Measurements from ENCODE around the gene NEO1.

The NEO1 gene

DNA sequence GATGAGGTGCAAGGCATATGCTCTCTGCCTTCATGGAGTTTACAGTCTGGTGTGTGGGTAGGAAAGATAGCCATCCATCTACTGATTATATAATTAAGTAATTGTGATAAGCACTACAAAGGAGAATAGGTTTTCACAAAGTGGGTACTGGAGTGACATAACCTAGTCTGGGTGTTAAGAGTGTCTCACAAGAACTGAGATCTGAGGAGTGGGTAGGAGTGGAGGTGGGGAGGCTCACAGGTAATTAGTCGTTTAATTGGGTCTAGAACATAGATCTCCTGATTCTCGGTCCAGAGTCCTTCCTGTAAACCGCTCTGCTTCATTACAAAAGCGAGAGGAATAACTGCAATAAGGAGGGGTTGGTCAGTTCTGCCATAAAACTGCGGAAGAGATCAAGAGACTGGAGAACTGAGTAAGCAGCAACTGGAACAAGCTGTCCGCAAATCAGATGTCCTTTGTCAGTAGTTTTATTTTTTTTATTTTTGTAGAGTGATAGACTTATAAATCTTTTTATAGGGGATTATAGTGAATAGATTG lies 2.2 kb downstream of the NEO1 start:
- Histone ChIP-seq H3K4me2 (ENCODE audit: low read length) (no peak overlapping the region), H3K4me1 (ENCODE audit: control insufficient read depth, insufficient read depth, low read length) (no peaks in the 10 kb centered on the region), H3K27me3 (ENCODE audit: control insufficient read depth, insufficient read depth, low read length) (peaks cover 27% of the 10 kb centered on the region), H3K4me3 (ENCODE audit: low read length) (no peak overlapping the region), H3K36me3 (ENCODE audit: insufficient read depth, low read length) (no peaks in the 10 kb centered on the region), H3K9ac (ENCODE audit: low read depth, low read length) (no peak overlapping the region), H3K9me3 (replicated peaks; ENCODE audit: low read length) (no peaks in the 10 kb centered on the region)

DNA sequence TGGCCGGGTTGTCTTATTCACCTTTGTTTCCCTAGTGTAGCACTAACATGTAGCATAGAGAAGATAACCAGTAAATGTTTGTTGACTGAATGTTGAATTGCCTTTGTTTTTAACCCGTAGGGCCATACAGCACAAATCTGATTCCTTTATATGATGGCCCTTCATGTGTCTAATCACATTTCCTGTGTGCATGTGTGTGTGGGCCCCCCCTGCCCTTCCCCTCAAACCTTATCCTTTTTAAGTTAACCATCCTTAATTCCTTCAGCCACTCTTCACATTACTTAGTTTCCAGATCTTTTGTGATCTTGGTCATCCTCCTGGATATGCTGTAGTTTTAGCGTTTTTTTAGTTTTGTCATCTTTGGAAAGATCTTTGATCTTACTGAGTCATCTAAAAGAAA lies 4.2 kb downstream of the NEO1 start:
- Histone ChIP-seq H3K9me3 (replicated peaks; ENCODE audit: low read length) (no peaks in the 10 kb centered on the region), H3K36me3 (ENCODE audit: insufficient read depth, low read length) (no peaks in the 10 kb centered on the region), H3K4me1 (ENCODE audit: control insufficient read depth, insufficient read depth, low read length) (no peaks in the 10 kb centered on the region), H3K4me2 (ENCODE audit: low read length) (no peak overlapping the region), H3K9ac (ENCODE audit: low read depth, low read length) (no peak overlapping the region), H3K4me3 (ENCODE audit: low read length) (no peak overlapping the region), H3K27me3 (ENCODE audit: control insufficient read depth, insufficient read depth, low read length) (peaks cover 9% of the 10 kb centered on the region)

DNA sequence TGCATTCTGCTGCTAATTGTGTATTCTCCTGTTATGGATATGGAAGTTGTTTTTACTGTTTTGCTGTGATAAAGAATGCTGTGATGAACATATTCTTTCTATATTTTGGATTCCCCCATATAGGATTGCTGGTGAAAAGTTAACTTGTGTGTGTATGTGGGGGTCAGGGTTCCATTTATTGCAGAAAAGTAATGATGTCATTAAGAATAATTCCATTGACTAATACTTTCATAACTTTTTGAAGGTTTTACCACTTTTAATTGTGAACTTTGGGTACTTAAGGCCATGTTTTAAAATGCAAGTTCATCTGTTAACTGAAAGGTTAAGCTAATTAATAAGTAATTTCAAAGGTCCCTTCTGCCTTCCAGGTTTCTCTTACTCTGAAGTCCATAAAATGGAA lies 6.2 kb downstream of the NEO1 start:
- H3K4me1 ChIP-seq (ENCODE audit: control insufficient read depth, insufficient read depth, low read length), result no peaks in the 10 kb centered on the region
- no peak overlapping the region for H3K4me2 ChIP-seq (ENCODE audit: low read length)
- H3K27me3 ChIP-seq (ENCODE audit: control insufficient read depth, insufficient read depth, low read length), result peaks cover 9% of the 10 kb centered on the region
- H3K36me3 ChIP-seq (ENCODE audit: insufficient read depth, low read length), result no peaks in the 10 kb centered on the region
- no peak overlapping the region for H3K4me3 ChIP-seq (ENCODE audit: low read length)
- H3K9ac ChIP-seq (ENCODE audit: low read depth, low read length), result no peak overlapping the region
- no peaks in the 10 kb centered on the region for H3K9me3 ChIP-seq (replicated peaks; ENCODE audit: low read length)

DNA sequence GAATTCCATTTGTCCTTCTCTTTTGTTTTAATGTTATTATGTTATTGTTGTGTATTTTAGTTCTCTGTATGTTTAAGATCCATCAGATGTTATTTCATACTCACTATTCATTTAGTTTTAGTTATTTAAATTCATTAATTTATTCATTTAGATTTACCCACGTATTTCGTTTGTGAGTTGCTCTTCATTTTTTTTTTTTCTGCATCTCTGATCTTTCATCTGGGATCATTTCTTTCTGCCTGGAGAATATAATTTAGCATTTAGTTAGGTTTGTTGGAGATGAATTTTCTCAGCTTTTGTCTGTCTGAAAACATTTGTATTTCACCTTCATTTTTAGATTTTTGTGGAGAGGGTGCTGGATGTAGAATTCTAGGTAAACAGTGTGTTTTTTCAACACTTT lies 12.9 kb downstream of the NEO1 start:
- Histone ChIP-seq H3K9ac (ENCODE audit: low read depth, low read length) (no peak overlapping the region), H3K36me3 (ENCODE audit: insufficient read depth, low read length) (no peaks in the 10 kb centered on the region), H3K4me1 (ENCODE audit: control insufficient read depth, insufficient read depth, low read length) (no peaks in the 10 kb centered on the region), H3K9me3 (replicated peaks; ENCODE audit: low read length) (no peaks in the 10 kb centered on the region), H3K4me3 (ENCODE audit: low read length) (no peak overlapping the region), H3K4me2 (ENCODE audit: low read length) (no peak overlapping the region), H3K27me3 (ENCODE audit: control insufficient read depth, insufficient read depth, low read length) (no peaks in the 10 kb centered on the region)

DNA sequence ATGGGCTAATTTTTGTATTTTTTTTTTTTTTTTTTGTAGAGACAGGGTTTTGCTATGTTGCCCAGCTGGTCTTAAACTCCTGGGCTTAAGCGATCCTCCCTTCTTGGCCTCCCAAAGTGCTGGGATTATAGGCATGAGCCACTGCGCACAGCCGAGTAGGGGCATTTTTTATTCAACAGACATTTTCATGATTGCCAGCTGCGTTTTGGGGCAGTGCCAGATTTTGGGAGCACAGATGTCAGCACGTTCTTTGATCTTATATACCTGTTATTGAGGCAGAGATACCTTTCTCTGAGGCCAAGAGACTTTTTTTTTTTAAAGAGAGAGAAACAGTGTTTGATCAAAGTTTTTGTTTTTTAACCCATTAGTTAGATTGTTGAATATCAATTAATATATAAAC lies 16.8 kb downstream of the NEO1 start:
- H3K4me2 ChIP-seq (ENCODE audit: low read length), result no peak overlapping the region
- H3K27me3 ChIP-seq (ENCODE audit: control insufficient read depth, insufficient read depth, low read length), result no peaks in the 10 kb centered on the region
- H3K4me1 ChIP-seq (ENCODE audit: control insufficient read depth, insufficient read depth, low read length), result no peaks in the 10 kb centered on the region
- H3K9me3 ChIP-seq (replicated peaks; ENCODE audit: low read length), result no peaks in the 10 kb centered on the region
- no peak overlapping the region for H3K9ac ChIP-seq (ENCODE audit: low read depth, low read length)
- no peaks in the 10 kb centered on the region for H3K36me3 ChIP-seq (ENCODE audit: insufficient read depth, low read length)
- H3K4me3 ChIP-seq (ENCODE audit: low read length), result no peak overlapping the region

DNA sequence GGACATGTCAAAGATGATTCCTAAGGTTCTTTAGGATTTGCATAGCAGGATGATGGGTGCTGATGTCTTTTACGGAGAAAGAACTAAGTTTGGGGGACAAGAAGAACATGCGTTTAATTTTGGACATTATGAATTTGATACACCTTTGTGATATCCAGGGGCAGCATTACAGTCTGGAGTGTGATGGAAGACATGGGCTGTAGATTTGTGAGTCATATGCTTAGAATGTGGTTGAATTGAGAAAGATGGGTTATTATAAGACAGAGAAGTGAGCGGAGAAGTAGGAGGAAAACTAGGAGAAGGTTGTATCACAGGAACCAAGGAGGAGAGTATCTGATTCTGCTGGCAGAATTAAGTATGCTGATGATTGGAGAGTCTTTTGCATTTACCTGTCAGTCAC lies 20.6 kb downstream of the NEO1 start:
- Histone ChIP-seq H3K4me2 (ENCODE audit: low read length) (no peak overlapping the region), H3K9ac (ENCODE audit: low read depth, low read length) (no peak overlapping the region), H3K9me3 (replicated peaks; ENCODE audit: low read length) (no peaks in the 10 kb centered on the region), H3K4me3 (ENCODE audit: low read length) (no peak overlapping the region), H3K36me3 (ENCODE audit: insufficient read depth, low read length) (no peaks in the 10 kb centered on the region), H3K4me1 (ENCODE audit: control insufficient read depth, insufficient read depth, low read length) (peaks cover 5% of the 10 kb centered on the region), H3K27me3 (ENCODE audit: control insufficient read depth, insufficient read depth, low read length) (no peaks in the 10 kb centered on the region)

DNA sequence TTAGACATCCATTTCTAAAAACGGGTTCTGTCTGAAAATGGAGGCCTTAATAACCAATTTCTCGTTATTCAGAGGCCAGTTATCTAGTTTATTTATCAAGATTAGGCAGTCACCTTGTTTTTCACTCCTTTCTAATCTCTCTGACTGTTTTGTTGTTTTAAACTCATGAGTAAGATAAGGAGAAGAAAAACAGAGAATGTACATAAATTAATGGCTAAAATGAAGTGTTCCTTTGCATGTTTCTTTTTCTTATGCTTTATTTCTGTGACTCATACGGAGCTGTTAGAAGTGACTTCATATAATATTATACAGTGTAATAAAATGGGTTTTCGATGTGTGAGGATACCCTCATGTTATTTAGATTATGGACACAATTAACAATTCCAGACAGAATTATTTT lies 22.0 kb downstream of the NEO1 start:
- H3K36me3 ChIP-seq (ENCODE audit: insufficient read depth, low read length), result no peaks in the 10 kb centered on the region
- no peak overlapping the region for H3K4me3 ChIP-seq (ENCODE audit: low read length)
- H3K9ac ChIP-seq (ENCODE audit: low read depth, low read length), result no peak overlapping the region
- no peaks in the 10 kb centered on the region for H3K9me3 ChIP-seq (replicated peaks; ENCODE audit: low read length)
- no peaks in the 10 kb centered on the region for H3K27me3 ChIP-seq (ENCODE audit: control insufficient read depth, insufficient read depth, low read length)
- H3K4me2 ChIP-seq (ENCODE audit: low read length), result no peak overlapping the region
- peaks cover 5% of the 10 kb centered on the region for H3K4me1 ChIP-seq (ENCODE audit: control insufficient read depth, insufficient read depth, low read length)

DNA sequence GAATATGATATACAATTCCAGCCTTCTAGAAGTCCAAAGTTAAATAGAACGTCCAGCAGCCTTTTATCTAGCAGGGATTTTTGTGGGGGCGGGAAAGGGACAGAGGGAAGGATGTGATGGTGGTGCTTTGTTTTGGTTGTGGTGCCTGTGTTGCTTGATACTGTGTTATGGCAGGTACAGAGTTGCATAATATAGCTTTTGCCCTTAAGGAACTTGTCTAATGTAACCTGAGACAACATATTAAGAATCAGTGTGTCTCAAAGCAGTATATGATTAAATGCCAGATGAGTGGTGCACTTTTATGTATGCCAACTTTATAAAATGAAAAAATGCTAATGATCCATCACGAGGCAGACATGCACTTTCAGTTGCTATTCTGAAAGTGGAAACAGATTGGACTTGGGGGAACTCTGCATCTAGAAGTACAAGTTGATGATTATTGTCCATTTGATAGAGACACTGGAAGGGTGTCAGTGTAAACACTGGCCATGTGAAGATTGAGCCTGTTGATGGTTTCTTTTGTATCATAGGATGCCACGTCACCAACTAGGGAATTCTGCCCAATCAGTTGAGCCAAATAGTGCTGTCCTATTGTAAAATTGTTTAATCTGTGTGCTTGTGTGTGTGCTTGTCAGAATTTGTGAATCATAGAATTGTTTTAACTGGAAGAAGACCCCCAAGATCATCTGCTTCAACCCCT lies 23.0 kb downstream of the NEO1 start:
- H3K27me3 ChIP-seq (ENCODE audit: control insufficient read depth, insufficient read depth, low read length), result no peaks in the 10 kb centered on the region
- peak overlapping the region; percentile 38 for H3K4me2 ChIP-seq (ENCODE audit: low read length)

DNA sequence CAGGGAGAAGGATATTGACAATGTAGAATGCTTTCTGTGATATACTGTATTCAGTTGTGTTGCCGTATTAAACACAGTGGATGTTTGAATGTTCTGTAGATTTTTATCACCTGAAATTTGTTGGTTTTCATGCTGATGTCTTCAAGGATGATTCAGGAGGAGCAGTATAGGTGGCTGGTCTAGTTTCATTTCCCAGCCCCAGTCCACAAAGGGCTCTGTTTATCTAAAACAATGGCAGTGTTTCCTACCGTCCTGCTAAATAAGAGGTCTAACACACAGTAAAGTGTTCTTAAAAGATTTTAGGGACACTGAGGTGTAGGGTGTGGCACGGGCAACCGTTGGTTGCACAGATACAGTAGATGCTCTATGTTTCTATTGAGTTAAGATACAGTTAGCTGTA lies 26.0 kb downstream of the NEO1 start:
- no peaks in the 10 kb centered on the region for H3K9me3 ChIP-seq (replicated peaks; ENCODE audit: low read length)
- H3K27me3 ChIP-seq (ENCODE audit: control insufficient read depth, insufficient read depth, low read length), result no peaks in the 10 kb centered on the region
- H3K4me2 ChIP-seq (ENCODE audit: low read length), result no peak overlapping the region
- no peaks in the 10 kb centered on the region for H3K36me3 ChIP-seq (ENCODE audit: insufficient read depth, low read length)
- no peak overlapping the region for H3K9ac ChIP-seq (ENCODE audit: low read depth, low read length)
- peaks cover 5% of the 10 kb centered on the region for H3K4me1 ChIP-seq (ENCODE audit: control insufficient read depth, insufficient read depth, low read length)
- no peak overlapping the region for H3K4me3 ChIP-seq (ENCODE audit: low read length)

More for the DNA sequence above, 23.0 kb downstream of the NEO1 start:
- H3K9me3 ChIP-seq (replicated peaks; ENCODE audit: low read length), result no peaks in the 10 kb centered on the region
- no peaks in the 10 kb centered on the region for H3K36me3 ChIP-seq (ENCODE audit: insufficient read depth, low read length)
- no peak overlapping the region for H3K4me3 ChIP-seq (ENCODE audit: low read length)
- H3K4me1 ChIP-seq (ENCODE audit: control insufficient read depth, insufficient read depth, low read length), result peaks cover 5% of the 10 kb centered on the region
- no peak overlapping the region for H3K9ac ChIP-seq (ENCODE audit: low read depth, low read length)

DNA sequence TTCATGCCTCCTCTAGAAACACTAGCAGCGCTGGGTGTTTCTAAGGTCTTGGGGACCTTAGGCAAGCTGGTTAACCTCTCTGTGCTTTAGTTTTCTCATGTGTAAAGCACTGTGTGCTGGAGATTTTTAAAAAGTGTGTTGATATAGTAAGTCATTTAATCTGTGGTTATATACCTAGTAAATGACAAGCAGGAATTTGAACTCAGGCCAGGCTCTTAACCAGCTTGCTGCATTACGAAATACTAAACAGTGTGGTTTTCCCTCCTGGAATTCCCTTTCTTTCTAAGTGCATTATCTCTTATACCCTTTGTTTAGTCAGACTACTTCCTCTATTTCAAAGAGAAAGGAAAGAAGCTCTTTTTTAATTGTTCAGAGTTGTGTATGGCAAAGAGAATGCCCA lies 26.5 kb downstream of the NEO1 start:
- H3K36me3 ChIP-seq (ENCODE audit: insufficient read depth, low read length), result no peaks in the 10 kb centered on the region
- no peak overlapping the region for H3K4me3 ChIP-seq (ENCODE audit: low read length)
- no peaks in the 10 kb centered on the region for H3K27me3 ChIP-seq (ENCODE audit: control insufficient read depth, insufficient read depth, low read length)
- H3K4me2 ChIP-seq (ENCODE audit: low read length), result peak overlapping the region; percentile 19
- H3K9me3 ChIP-seq (replicated peaks; ENCODE audit: low read length), result no peaks in the 10 kb centered on the region
- no peak overlapping the region for H3K9ac ChIP-seq (ENCODE audit: low read depth, low read length)
- H3K4me1 ChIP-seq (ENCODE audit: control insufficient read depth, insufficient read depth, low read length), result peaks cover 5% of the 10 kb centered on the region

DNA sequence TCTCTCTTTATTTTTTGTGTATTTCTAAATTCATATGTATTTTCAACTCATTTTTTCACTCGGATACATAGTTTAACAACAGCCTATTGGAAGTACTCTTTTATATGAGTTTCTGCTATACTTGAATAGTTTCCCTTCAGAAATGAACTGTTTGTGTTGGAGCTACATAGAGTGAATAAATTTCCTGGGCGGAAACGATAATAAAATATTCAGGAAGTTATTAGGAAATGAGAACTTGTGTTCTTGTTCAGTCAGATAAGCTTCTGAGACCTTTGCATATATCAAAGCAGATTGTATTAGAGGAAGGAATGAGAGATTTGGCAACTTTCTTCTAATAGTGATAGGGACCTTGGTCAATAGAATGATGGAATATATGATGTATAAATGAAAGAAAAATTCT lies 27.3 kb downstream of the NEO1 start:
- Histone ChIP-seq H3K4me1 (ENCODE audit: control insufficient read depth, insufficient read depth, low read length) (peaks cover 5% of the 10 kb centered on the region), H3K36me3 (ENCODE audit: insufficient read depth, low read length) (no peaks in the 10 kb centered on the region)

DNA sequence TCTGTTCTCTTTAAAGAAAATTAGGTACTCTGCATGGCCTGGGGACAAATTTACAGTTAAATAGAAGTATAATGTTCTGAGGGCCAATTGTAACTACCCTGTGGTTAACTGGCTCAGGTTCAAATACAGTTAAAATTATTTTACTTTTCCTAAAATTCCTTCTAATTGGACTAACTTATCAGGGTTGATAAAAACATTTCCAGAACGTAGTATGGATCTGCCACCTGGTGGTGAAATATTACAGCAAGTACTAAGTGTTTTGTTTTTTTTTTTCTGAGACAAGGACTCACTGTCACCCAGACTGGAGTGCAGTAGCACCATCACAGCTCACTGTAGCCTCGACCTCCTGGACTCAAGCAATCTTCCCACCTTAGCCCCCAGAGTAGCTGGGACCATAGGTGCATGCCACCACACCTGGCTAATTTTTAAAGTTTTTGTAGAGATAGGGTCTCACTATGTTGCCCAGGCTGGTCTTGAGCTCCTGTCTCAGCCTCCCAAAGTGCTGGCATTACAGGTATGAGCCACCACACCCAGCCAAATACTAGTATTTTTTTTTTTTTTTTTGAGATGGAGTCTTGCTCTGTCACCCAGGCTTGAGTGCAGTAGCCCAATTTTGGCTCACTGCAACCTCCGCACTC lies 29.2 kb downstream of the NEO1 start:
- Histone ChIP-seq H3K27me3 (ENCODE audit: control insufficient read depth, insufficient read depth, low read length) (no peaks in the 10 kb centered on the region), H3K36me3 (ENCODE audit: insufficient read depth, low read length) (no peaks in the 10 kb centered on the region), H3K4me3 (ENCODE audit: low read length) (no peak overlapping the region), H3K4me2 (ENCODE audit: low read length) (no peak overlapping the region), H3K9ac (ENCODE audit: low read depth, low read length) (no peak overlapping the region), H3K9me3 (replicated peaks; ENCODE audit: low read length) (no peaks in the 10 kb centered on the region), H3K4me1 (ENCODE audit: control insufficient read depth, insufficient read depth, low read length) (no peaks in the 10 kb centered on the region)

More for the DNA sequence above, 27.3 kb downstream of the NEO1 start:
- Histone ChIP-seq H3K9ac (ENCODE audit: low read depth, low read length) (no peak overlapping the region), H3K27me3 (ENCODE audit: control insufficient read depth, insufficient read depth, low read length) (no peaks in the 10 kb centered on the region), H3K4me3 (ENCODE audit: low read length) (no peak overlapping the region), H3K9me3 (replicated peaks; ENCODE audit: low read length) (no peaks in the 10 kb centered on the region), H3K4me2 (ENCODE audit: low read length) (no peak overlapping the region)

Measured in skeletal muscle satellite cell (primary cell).